OCI-LY3 (cell line): ENCODE results near the gene TEX10.

ENCODE experiments used
- CTCF ChIP-seq: fragments of 200-600, 300-600 bp; sonication (generic); IDR thresholded peaks from 2 replicates; pipeline ENCODE4 v1.5.1; 2014; ENCODE audit warnings: antibody characterized with exemption, low read length, low read depth
- EZH2phosphoT487 ChIP-seq: fragments of 200-600 bp; shearing (Covaris generic); IDR thresholded peaks from 2 replicates; pipeline ENCODE4 v1.6.1; 2018; ENCODE audit warnings: antibody characterized with exemption, mixed run types, low read depth

- TF ChIP-seq CTCF (no peak), EZH2phosphoT487 (no peak)
Observed at GRCh38 chr9:100397529-100398266, 45.0 kb upstream of the TEX10 start.
